Activated CD8-positive, alpha-beta T cell treated with anti-CD3 and anti-CD28 coated beads, Interleukin-2, amount 10 ng/mL, durations not matched to agents 7 days and 5 days (primary cell): ENCODE results near the gene NTSR1. TPM values are rescaled to one million over a fixed set of nuclear protein-coding genes. Genes with fewer than 3 reads are reported as not detected.
A peak's percentile ranks its signal among the peaks of the same experiment; 100 is the strongest.

Experiments used
- ATAC-seq: fragments of 150-1000 bp; cut with Tn5 transposase; one replicate; pipeline ENCODE4 v1.10.0; 2021; ENCODE audit warnings: moderate library complexity
- CTCF ChIA-PET: fragments of 350-600 bp; sonication (Branson Sonifier 250); formaldehyde crosslinking; loops from one replicate; lab custom pipeline; 2021; ENCODE audit warnings: antibody characterized with exemption; lab: Charles Lee
- POLR2A ChIA-PET: fragments of 350-600 bp; sonication (Branson Sonifier 250); formaldehyde crosslinking; loops from one replicate; lab custom pipeline; 2021; ENCODE audit warnings: antibody characterized with exemption; lab: Charles Lee
- DNase-seq: peaks from one replicate; pipeline ENCODE4 v3.0.0-alpha.2; 2020
- H3K27ac Mint-ChIP-seq: one replicate; pipeline ENCODE4 v1.8.0; 2021; ENCODE audit warnings: mild to moderate bottlenecking, mixed read lengths
- H3K27me3 Mint-ChIP-seq: one replicate; pipeline ENCODE4 v1.8.0; 2021; ENCODE audit warnings: low read depth, mixed read lengths
- H3K36me3 Mint-ChIP-seq: one replicate; pipeline ENCODE4 v1.8.0; 2021; ENCODE audit warnings: low read depth, mixed read lengths
- H3K4me1 Mint-ChIP-seq: one replicate; pipeline ENCODE4 v1.8.0; 2021; ENCODE audit warnings: low read depth, mixed read lengths
- H3K4me3 Mint-ChIP-seq: one replicate; pipeline ENCODE4 v1.8.0; 2021; ENCODE audit warnings: mild to moderate bottlenecking, mixed read lengths
- H3K9me3 Mint-ChIP-seq: one replicate; pipeline ENCODE4 v1.8.0; 2022; ENCODE audit warnings: mixed read lengths; ENCODE audit not compliant: insufficient read depth
- total RNA-seq, 2 experiments: library from RNA; stranded (reverse); gene quantifications; one replicate each; pipeline ENCODE4 v1.2.3, GENCODE V29; 2021

The NTSR1 gene
- total RNA-seq, 2 experiments from 2014 or later: 0.13 to 0.21 TPM

- POLR2A ChIA-PET: no interaction called here
- no peaks in the 10 kb centered on the region for H3K36me3 Mint-ChIP-seq
- no peak for ATAC-seq
- DNase-seq: no peak
- no peak overlapping the region for H3K4me3 Mint-ChIP-seq
- CTCF ChIA-PET: no interaction called here
- peaks cover 10% of the 10 kb centered on the region for H3K27me3 Mint-ChIP-seq
- H3K9me3 Mint-ChIP-seq: no peaks in the 10 kb centered on the region
- no peak overlapping the region for H3K27ac Mint-ChIP-seq
- H3K4me1 Mint-ChIP-seq: peaks cover 5% of the 10 kb centered on the region
Measured at GRCh38 chr20:62696434-62696957, 12.1 kb upstream of the NTSR1 start.

GRCh38 chr20:62696989-62697388, 11.6 kb upstream of the NTSR1 start:
- ATAC-seq (no peak), DNase-seq (no peak)
- peaks cover 5% of the 10 kb centered on the region for H3K4me1 Mint-ChIP-seq
- H3K36me3 Mint-ChIP-seq: no peaks in the 10 kb centered on the region
- CTCF ChIA-PET: no interaction called here
- no peak overlapping the region for H3K27ac Mint-ChIP-seq
- H3K9me3 Mint-ChIP-seq: no peaks in the 10 kb centered on the region
- peaks cover 11% of the 10 kb centered on the region for H3K27me3 Mint-ChIP-seq
- H3K4me3 Mint-ChIP-seq: no peak overlapping the region
- POLR2A ChIA-PET: no interaction called here

- H3K9me3 Mint-ChIP-seq: no peaks in the 10 kb centered on the region
- peaks cover 5% of the 10 kb centered on the region for H3K4me1 Mint-ChIP-seq
- ChIA-PET POLR2A (interaction anchor here (0.9 kb wide), 1 partner anchor 24 kb away, joined by 4 read pairs; no protein-coding TSS in a partner anchor), CTCF (no interaction called here)
- no peak overlapping the region for H3K27ac Mint-ChIP-seq
- no peak for ATAC-seq
- DNase-seq: no peak
- no peak overlapping the region for H3K4me3 Mint-ChIP-seq
- no peaks in the 10 kb centered on the region for H3K36me3 Mint-ChIP-seq
- peaks cover 11% of the 10 kb centered on the region for H3K27me3 Mint-ChIP-seq
Measured at GRCh38 chr20:62697468-62697912, 11.1 kb upstream of the NTSR1 start.

GRCh38 chr20:62698231-62698630, 10.4 kb upstream of the NTSR1 start:
- H3K36me3 Mint-ChIP-seq: no peaks in the 10 kb centered on the region
- DNase-seq: no peak
- no peak for ATAC-seq
- H3K4me1 Mint-ChIP-seq: peaks cover 5% of the 10 kb centered on the region
- H3K4me3 Mint-ChIP-seq: no peak overlapping the region
- POLR2A ChIA-PET: interaction anchor here (0.9 kb wide), 1 partner anchor 25 kb away, joined by 4 read pairs; no protein-coding TSS in a partner anchor
- no peaks in the 10 kb centered on the region for H3K9me3 Mint-ChIP-seq
- no peak overlapping the region for H3K27ac Mint-ChIP-seq
- CTCF ChIA-PET: no interaction called here
- peaks cover 7% of the 10 kb centered on the region for H3K27me3 Mint-ChIP-seq

GRCh38 chr20:62699296-62699695, 9.3 kb upstream of the NTSR1 start:
- ATAC-seq (no peak), DNase-seq (no peak)
- no peaks in the 10 kb centered on the region for H3K36me3 Mint-ChIP-seq
- POLR2A ChIA-PET: no interaction called here
- H3K9me3 Mint-ChIP-seq: no peaks in the 10 kb centered on the region
- no peak overlapping the region for H3K27ac Mint-ChIP-seq
- H3K4me1 Mint-ChIP-seq: peaks cover 9% of the 10 kb centered on the region
- CTCF ChIA-PET: no interaction called here
- peaks cover 9% of the 10 kb centered on the region for H3K27me3 Mint-ChIP-seq
- no peak overlapping the region for H3K4me3 Mint-ChIP-seq

- H3K36me3 Mint-ChIP-seq: no peaks in the 10 kb centered on the region
- POLR2A ChIA-PET: no interaction called here
- H3K27ac Mint-ChIP-seq: no peak overlapping the region
- H3K4me3 Mint-ChIP-seq: no peak overlapping the region
- peaks cover 10% of the 10 kb centered on the region for H3K27me3 Mint-ChIP-seq
- DNase-seq (no peak), ATAC-seq (no peak)
- CTCF ChIA-PET: interaction anchor here (1.0 kb wide), 1 partner anchor 91 kb away, joined by 3 read pairs; no protein-coding TSS in a partner anchor
- H3K4me1 Mint-ChIP-seq: peaks cover 10% of the 10 kb centered on the region
- no peaks in the 10 kb centered on the region for H3K9me3 Mint-ChIP-seq
Measured at GRCh38 chr20:62699741-62700140, 8.9 kb upstream of the NTSR1 start.

GRCh38 chr20:62700261-62700930, 8.2 kb upstream of the NTSR1 start:
- H3K36me3 Mint-ChIP-seq: no peaks in the 10 kb centered on the region
- CTCF ChIA-PET: interaction anchor here (1.0 kb wide), 1 partner anchor 91 kb away, joined by 3 read pairs; no protein-coding TSS in a partner anchor
- H3K4me1 Mint-ChIP-seq: peaks cover 12% of the 10 kb centered on the region
- H3K9me3 Mint-ChIP-seq: no peaks in the 10 kb centered on the region
- ATAC-seq: no peak
- no peak overlapping the region for H3K4me3 Mint-ChIP-seq
- H3K27ac Mint-ChIP-seq: no peak overlapping the region
- no peak for DNase-seq
- H3K27me3 Mint-ChIP-seq: peaks cover 11% of the 10 kb centered on the region
- POLR2A ChIA-PET: no interaction called here

GRCh38 chr20:62701161-62702012, 7.2 kb upstream of the NTSR1 start:
- no peaks in the 10 kb centered on the region for H3K9me3 Mint-ChIP-seq
- peaks cover 11% of the 10 kb centered on the region for H3K27me3 Mint-ChIP-seq
- peaks cover 8% of the 10 kb centered on the region for H3K4me1 Mint-ChIP-seq
- ATAC-seq: no peak
- ChIA-PET CTCF (interaction anchor here (0.7 kb wide), 1 partner anchor 90 kb away, joined by 3 read pairs; no protein-coding TSS in a partner anchor), POLR2A (interaction anchor here (1.3 kb wide), 1 partner anchor 100 kb away, joined by 3 read pairs; no protein-coding TSS in a partner anchor)
- DNase-seq: no peak
- H3K36me3 Mint-ChIP-seq: no peaks in the 10 kb centered on the region
- H3K4me3 Mint-ChIP-seq: no peak overlapping the region
- H3K27ac Mint-ChIP-seq: peak overlapping the region; percentile 9

GRCh38 chr20:62702013-62702300, 6.7 kb upstream of the NTSR1 start:
- ChIA-PET CTCF (interaction anchor here (0.7 kb wide), 1 partner anchor 90 kb away, joined by 3 read pairs; no protein-coding TSS in a partner anchor), POLR2A (interaction anchor here (1.3 kb wide), 1 partner anchor 99 kb away, joined by 3 read pairs; no protein-coding TSS in a partner anchor)
- H3K9me3 Mint-ChIP-seq: no peaks in the 10 kb centered on the region
- peaks cover 14% of the 10 kb centered on the region for H3K27me3 Mint-ChIP-seq
- H3K4me1 Mint-ChIP-seq: peaks cover 7% of the 10 kb centered on the region
- no peaks in the 10 kb centered on the region for H3K36me3 Mint-ChIP-seq
- DNase-seq (no peak), ATAC-seq (no peak)
- H3K4me3 Mint-ChIP-seq: no peak overlapping the region
- no peak overlapping the region for H3K27ac Mint-ChIP-seq

GRCh38 chr20:62702895-62703852, 5.5 kb upstream of the NTSR1 start:
- H3K36me3 Mint-ChIP-seq: no peaks in the 10 kb centered on the region
- H3K27ac Mint-ChIP-seq: peak overlapping the region; percentile 68
- H3K4me3 Mint-ChIP-seq: no peak overlapping the region
- POLR2A ChIA-PET: no interaction called here
- H3K4me1 Mint-ChIP-seq: peaks cover 10% of the 10 kb centered on the region
- CTCF ChIA-PET: interaction anchor here (1.1 to 2.7 kb wide), 4 partner anchors 9 to 88 kb away, joined by 3 to 17 read pairs (median 4); no protein-coding TSS in a partner anchor
- H3K9me3 Mint-ChIP-seq: no peaks in the 10 kb centered on the region
- ATAC-seq: no peak
- H3K27me3 Mint-ChIP-seq: peaks cover 23% of the 10 kb centered on the region
- peak; percentile 29 for DNase-seq

- H3K27ac Mint-ChIP-seq: peak overlapping the region; percentile 68
- DNase-seq (no peak), ATAC-seq (no peak)
- ChIA-PET CTCF (interaction anchor here (1.1 to 2.7 kb wide), 4 partner anchors 10 to 88 kb away, joined by 3 to 17 read pairs (median 4); no protein-coding TSS in a partner anchor), POLR2A (no interaction called here)
- H3K36me3 Mint-ChIP-seq: no peaks in the 10 kb centered on the region
- H3K4me3 Mint-ChIP-seq: no peak overlapping the region
- H3K27me3 Mint-ChIP-seq: peaks cover 24% of the 10 kb centered on the region
- peaks cover 11% of the 10 kb centered on the region for H3K4me1 Mint-ChIP-seq
- H3K9me3 Mint-ChIP-seq: no peaks in the 10 kb centered on the region
Measured at GRCh38 chr20:62703853-62704228, 4.8 kb upstream of the NTSR1 start.
